DMS79 (cell line): ENCODE results near the gene PTPRE.

Experiments used
- DNase-seq: peaks from one replicate; lab custom pipeline; 2025; lab: John Stamatoyannopoulos, UW

Gene PTPRE

GRCh38 chr10:128125944-128126764 lies 219.3 kb downstream of the PTPRE start, which contains the start of gene MKI67:
MKI67 (minus strand) TSS chr10:128126423; CDS start chr10:128125667, 756 bp downstream.
- peak; percentile 77 for DNase-seq

DNA sequence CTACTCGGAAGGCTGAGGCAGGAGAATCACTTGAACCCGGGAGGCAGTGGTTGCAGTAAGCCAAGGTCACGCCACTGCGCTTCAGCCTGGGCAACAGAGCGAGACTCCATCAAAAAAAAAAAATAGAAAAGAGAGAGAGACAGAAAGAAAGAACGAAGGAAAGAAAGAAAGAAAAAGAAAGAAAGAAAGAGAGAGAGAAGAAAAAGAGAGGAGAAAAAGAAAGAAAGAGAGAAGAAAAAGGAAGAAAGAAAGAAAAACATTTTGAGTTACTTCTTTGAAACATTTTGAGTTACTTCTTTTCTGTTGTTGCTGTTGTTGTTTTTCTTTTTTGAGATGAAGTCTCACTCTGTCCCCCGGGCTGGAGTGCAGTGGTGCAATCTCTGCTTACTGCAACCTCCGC lies 221.7 kb downstream of the PTPRE start:
- DNase-seq = no peak

DNA sequence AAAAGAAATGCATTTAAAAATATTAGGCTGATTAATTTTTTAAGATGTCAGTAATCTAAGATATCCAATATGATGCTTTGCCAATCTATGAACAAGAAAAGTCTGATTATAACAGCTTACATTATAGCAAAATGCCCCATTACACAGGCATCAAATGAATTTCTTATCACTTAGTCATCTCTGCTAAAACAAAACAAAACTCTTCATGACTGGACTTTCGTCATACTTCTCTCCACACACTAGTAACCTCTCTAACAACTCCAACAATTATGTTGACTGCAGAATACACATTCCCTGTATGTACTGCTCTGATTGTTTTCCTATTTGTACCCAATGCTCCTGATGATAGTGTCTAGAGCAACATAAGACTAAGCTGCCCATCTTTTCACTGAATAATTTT lies 223.1 kb downstream of the PTPRE start:
- DNase-seq = no peak
